Measurements from ENCODE around the gene IL31.
A peak's percentile ranks its signal among the peaks of the same experiment; 100 is the strongest.

IL31 gene

DNA sequence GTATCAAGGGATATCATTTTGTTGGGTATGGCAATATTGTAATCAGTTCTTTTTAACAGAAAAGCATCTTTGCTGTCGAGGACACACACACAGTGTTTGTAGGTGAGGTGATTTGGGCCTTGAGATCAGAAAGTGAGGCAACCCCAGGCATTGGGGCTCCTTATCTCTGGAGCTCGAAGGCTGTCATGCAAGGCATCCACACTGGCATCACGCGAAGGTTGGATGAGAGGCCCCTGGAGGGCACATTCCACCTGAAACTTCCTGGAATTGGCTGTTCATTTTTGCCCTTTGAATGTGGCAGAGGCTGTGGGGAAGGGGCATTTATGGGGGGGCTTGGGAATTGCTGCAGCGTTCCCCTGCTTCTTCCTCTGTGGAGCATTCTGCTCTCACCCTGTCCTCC, 45.5 kb downstream of the IL31 start:
- no peak for DNase-seq (ENCODE audit: low read depth, low spot score)

DNA sequence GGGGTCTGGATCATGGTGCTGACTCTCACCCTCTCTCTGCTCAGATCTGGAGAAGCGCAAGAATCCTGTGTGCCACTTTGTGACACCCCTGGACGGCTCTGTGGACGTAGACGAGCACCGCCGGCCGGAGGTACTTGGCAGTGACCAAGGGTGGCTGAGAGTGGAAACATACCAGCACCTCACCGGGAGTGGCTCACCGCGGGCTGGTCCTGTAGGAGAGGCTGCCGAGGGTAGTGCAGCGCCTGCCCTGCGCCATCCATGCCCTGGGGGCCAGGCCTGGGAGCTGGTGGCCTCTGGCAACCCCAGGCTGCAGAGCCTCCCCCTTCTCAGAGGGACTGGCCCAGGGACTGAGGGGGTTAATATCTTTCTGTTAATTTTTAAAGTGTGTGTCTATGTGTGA, 46.2 kb downstream of the IL31 start:
- no peak for DNase-seq (ENCODE audit: low read depth, low spot score)

DNA sequence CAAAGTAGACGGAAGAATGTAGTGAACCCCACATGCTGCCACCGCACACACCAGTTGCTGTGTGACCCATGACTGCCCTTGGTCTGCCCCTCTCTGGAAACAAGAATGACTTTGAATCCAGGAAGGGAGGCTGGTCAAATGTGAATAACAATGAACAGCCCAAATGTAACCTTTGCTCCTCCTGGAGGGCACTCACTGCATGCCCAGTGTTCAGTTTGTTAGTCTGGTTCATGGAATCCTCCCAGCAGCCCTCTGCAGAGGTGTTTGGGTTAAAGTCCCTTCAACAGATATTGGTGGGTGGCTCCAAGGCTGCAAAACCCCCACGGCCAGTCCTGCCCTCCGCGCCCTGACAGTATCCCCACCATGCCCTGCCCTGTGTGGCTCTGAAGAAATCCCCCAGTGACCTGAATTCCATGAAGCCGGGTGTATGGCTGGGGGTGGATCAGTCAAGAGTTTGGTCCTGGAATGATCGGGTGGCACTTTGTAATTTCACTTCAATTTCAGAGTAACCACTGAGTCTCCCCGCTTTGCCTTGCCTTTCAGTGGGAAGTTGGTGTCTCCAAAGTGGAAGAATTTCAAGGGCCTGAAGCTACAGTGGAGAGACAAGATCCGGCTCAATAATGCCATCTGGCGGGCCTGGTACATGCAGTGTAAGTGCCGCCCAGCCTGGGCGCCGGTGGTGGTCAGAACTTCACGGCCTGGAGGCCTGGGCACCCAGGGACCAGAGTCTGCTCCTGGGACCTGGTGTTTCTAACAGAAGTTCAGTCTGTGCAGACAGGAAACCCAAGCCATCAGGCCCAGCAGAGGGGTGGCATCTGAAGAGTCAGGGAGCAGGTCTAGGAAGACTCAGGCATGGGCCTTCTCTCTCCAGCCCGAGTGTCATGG, 47.1 kb downstream of the IL31 start:
- DNase-seq (ENCODE audit: low read depth, low spot score) = no peak

DNA sequence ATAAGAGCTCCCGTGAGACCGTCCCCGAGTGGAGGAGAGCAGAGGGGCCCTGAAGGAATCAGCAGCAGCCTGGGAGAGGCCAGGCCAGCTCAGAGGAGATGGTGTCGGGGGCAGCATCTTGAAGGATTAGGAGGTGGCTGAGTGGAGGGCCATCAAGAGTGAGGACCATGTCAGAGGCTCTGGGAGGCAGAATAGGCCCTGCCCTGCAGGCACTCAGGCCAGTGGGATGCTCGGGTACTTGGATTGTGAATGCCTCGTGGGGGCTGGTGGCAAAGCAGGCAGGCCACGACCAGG, 47.7 kb downstream of the IL31 start:
- DNase-seq (ENCODE audit: low read depth, low spot score) = no peak

DNA sequence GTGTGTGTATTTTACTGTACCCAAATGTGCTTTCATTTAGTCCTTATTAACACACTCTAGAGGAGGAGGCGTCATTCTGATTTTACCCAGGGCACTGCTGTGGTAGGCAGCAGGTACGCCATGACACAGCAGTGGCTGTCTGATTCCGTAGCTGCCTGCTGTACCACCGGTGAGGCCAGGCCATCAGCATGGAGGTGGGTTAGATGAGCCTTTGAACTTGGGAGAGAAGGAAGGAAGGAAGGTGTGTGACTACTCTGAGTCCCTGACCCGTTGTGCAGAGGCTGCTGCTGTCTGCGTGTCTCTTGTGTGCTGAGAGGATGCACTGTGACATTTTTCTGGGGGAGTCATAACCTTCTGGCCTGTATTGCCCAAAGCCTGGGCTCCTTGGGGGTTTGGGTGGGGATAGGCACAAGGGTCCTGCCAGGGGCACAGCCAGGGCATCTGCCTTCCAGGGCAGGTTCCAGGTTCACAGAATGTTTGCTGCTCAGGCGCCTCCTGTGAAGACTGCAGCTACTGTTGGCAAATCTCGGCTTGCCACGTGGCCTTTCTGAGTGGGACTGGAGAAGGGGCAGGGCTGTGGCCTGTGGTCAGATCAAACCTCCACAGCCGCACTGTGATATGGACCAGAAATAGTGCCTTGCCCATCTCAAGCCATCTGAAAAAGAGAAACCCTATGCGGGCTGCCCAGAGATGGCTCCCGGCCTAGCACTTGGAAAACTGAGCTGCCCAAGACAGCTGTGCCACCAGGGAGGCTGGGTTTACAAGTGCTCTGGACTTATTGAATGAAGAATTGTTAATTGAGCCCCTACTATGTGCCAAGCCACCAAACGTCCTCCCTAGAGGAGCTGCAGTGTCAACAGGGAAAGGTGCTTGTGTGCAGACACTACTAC, 48.3 kb downstream of the IL31 start:
- DNase-seq (ENCODE audit: low read depth, low spot score) = no peak

DNA sequence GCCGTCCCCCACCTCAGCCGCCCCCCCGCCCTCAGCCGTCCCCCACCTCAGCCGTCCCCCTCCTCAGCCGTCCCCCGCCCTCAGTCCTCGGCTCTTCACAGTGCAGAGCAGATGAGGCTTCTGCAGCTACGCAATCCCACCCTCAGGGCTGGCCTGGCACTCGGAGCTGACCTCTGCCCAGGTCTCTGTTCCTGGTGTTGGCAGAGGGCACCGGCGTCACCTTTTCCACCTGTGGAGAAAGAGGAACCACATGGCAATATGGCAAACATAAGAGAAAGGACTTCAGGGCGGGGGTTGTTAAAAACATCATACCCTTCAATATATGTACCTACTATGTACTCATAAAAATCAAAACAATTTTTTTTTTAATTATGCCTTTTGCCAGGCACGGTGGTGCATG, 49.7 kb downstream of the IL31 start:
- DNase-seq (ENCODE audit: low read depth, low spot score) = no peak

DNA sequence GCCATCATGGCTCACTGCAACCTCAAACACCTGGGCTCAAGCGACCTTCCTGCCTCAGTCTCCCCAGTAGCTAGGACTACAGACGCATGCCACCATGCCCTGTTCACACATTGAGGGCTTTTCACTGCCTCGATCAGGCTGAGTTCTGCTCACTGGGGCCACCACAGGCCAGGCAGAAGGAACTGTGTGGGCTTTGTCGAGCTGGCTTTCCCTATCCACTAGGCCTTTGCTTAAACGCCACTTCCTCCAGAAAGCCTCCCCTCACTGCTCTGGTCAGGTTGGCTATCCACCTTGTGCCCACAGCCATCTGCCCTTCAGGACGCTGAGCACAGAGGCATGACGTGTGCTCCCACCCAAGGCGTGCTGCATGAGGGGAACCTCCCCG, 50.3 kb downstream of the IL31 start:
- no peak for DNase-seq (ENCODE audit: low read depth, low spot score)

DNA sequence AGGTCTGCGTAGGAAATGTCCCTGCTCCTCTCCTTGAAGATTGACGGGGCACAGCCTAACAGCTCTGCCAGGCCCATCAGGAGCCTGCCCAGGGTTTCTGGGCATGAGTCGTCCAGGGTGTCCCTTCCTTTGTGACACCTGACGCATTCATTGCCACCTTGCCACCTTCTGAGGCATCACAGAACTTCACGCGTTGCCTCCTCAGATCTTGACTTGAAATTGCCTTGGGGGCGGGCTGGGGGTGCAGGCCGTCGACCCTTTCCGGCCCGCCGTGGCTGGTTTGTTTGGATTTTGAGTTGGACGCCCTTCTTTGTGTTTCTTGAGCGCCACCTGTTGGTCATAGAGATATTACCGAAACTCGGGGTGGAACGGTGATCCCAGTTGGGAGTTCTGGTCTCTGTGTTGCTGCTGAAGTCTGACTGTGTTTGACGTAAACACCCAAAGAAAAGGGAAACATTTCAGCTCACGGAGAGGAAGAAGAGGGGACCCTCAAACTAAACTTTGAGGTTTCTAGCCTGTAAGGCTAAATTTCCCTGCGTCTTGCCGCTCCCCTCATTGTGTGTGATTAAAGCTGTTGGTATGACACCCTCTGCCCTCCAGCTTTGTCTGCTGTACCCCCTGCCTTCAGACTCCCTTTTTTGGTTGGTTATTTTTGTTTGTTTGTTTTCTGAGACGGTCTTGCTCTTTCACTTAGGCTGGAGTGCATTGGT, 50.8 kb downstream of the IL31 start:
- DNase-seq (ENCODE audit: low read depth, low spot score) = peak; percentile 92
